Skeletal muscle cell (primary cell): Measurements from ENCODE around the gene SEMA3F.

Experiments
- DNase-seq: peaks from one replicate; pipeline ENCODE4 v3.0.0-alpha.2; 2010; ENCODE audit warnings: low read depth
- H3K4me3 ChIP-seq: 2 replicates; pipeline ENCODE4 v1.5.1; 2011; ENCODE audit warnings: low read depth, mild to moderate bottlenecking, control low read depth, low read length, moderate library complexity

SEMA3F gene

DNA sequence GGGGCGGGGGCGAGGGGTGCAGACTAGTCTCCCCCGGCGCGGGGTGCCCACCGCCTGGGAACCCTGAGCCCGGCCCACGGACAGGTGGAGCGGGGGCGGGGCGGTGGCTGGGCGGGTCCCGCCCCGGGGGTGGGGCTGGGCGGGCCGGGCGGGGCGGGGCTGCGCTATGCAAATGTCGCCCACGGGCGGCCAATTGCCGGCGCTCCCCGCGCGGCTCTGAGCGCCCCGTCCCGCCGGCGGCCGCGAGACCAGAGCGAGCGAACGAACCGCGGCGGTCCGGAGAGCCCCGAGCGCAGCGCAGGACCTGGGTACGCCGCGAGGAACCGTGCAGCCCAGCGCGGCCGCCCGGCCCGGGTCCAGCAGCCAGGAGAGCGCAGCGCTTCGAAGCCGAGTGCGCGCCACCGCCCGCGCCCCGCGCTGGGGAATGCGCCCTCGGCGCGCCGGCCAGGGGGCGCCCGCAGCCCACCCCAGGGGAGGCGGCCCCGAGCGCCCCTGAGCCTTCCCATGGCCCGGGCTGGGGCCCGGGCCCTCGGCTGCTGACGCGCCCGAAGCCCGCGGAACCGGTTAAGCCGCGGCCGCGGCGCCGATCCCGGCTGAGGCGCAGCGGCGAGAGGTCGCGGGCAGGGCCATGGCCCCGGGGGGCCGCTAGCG, at the start of gene SEMA3F:
Gene SEMA3F (plus strand): TSS at position 485 of the 651 bp plus-strand sequence. CDS start 4,299 bp downstream, outside the sequence.
- no peak for DNase-seq
- peak within 1 kb of the TSS; percentile 49 for H3K4me3 ChIP-seq

- DNase-seq, result no peak
- no peak overlapping the region for H3K4me3 ChIP-seq
These were observed 43.4 kb upstream of the SEMA3F start for GRCh38 chr3:50111757-50112156.

DNA sequence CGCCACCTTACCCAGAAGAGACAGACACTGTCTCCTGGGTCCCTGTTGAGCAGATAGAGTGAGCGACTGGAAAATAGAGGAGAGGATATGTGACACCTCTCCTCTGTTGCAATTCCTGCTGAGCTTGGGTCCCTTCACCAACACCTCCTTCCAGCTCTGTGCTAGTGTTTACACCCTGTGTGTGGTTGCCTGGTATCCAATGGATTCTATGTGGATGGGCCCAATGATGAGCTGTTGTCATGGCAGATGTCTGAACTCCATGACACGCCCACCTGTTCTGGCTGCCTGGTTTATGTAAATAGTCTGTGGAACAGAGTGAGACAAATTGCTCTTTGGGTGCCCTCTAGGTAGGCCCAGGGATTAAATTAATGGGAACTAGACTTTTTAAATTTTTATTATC, 42.7 kb upstream of the SEMA3F start:
- no peak for DNase-seq

DNA sequence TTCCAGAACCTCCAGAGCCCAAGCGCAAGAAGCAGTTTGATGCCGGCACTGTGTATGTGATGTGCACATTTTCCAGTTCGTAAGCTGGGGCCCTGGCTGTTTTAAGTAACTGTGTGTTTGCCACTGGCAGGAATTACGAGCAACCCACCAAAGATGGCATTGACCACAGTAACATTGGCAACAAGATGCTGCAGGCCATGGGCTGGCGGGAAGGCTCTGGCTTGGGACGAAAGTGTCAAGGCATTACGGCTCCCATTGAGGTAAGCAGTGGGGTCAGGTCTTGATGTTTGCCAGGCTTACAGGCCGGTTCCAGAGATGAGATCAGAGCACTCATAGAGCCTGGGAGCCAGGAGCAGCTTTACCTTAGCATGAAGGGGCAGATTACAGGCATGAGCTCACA, 38.0 kb upstream of the SEMA3F start:
- no peak overlapping the region for H3K4me3 ChIP-seq
- no peak for DNase-seq

More for the DNA sequence above, 42.7 kb upstream of the SEMA3F start:
- H3K4me3 ChIP-seq, result no peak overlapping the region

DNA sequence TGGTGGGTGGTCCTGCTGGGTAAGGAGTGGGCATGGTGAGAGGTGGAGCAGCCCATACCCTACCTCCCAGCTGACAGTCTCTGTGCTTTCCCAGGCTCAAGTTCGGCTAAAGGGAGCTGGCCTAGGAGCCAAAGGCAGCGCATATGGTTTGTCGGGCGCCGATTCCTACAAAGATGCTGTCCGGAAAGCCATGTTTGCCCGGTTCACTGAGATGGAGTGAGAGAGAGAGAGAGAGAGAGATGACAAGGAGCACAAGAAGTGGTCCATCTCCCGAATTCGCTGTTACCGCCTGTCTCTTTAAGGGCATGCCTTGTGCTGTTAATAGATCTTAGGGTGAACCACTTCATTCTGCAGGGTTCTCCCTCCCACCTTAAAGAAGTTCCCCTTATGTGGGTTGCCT, 36.9 kb upstream of the SEMA3F start:
- no peak for DNase-seq
- no peak overlapping the region for H3K4me3 ChIP-seq

DNA sequence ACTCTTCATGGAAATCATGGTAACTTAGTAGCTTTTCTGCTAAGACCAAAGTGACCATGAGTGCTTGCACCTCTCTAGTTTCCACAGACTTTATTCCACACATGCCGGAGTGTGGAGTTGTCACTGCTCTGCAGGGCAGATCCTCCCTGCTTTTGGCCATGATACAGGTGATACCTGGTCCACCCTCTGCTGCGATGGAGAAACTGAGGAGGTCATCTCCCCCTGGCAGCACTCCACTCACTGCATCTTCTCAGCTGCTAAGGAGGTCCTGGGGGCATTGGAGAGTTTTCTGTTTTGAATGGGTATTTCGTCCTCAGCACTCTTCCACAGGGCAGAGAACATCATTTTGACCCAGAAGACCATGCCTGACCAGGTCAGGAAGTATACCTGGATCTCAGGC, 35.3 kb upstream of the SEMA3F start:
- no peak for DNase-seq
- no peak overlapping the region for H3K4me3 ChIP-seq

GRCh38 chr3:50120364-50121071, 34.6 kb upstream of the SEMA3F start:
- no peak for DNase-seq
- H3K4me3 ChIP-seq, result no peak overlapping the region

DNA sequence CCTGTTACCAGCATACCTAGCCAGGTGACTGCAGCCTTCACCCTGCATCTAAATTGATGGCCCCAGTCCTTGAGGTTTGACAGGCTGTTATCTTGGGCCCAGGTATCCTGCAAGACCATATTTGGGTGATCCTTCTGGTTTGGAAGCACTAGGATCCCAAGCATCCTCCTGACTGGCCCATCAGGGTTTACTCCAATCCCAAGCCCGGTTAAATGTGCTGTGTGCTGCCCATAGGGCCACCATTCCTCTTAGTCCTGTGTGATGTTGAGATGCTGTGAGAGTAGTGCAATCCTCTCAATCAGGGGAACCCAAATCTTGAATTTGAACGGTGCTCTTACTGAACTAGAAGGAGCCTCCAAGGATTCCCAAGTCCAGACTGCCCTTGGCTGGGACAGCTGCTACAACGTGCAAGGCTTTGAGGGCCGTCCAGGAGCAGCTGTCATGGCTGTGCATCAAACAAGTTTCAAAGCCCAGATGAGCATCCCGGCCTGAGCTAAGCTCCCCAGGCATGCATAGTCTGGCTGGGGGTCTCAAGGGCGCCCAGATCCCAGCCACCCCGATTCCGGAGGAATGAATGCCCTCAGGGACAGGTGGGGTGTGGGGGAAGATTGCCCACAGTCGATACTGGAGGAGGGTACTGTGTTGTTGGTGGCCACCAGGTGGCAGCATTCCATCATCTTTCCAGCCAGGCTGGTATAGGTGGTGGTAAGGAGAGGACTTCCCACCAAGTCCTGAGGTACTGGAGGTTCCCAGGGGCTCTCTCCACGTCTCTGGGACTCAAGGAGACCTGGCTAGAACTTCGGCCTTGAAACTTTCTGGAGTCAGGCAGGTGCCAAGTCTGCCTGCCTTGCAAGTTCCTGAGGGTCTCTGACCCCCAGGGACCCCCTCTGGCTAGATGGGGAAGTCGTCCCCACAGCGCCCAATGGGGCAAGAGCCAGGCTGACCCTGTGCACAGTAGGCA, 33.8 kb upstream of the SEMA3F start:
- DNase-seq, result peak; percentile 37
- no peak overlapping the region for H3K4me3 ChIP-seq

GRCh38 chr3:50122071-50122470, 33.1 kb upstream of the SEMA3F start:
- no peak overlapping the region for H3K4me3 ChIP-seq
- DNase-seq, result no peak

GRCh38 chr3:50122661-50123391, 32.3 kb upstream of the SEMA3F start:
- no peak overlapping the region for H3K4me3 ChIP-seq
- DNase-seq, result no peak

DNA sequence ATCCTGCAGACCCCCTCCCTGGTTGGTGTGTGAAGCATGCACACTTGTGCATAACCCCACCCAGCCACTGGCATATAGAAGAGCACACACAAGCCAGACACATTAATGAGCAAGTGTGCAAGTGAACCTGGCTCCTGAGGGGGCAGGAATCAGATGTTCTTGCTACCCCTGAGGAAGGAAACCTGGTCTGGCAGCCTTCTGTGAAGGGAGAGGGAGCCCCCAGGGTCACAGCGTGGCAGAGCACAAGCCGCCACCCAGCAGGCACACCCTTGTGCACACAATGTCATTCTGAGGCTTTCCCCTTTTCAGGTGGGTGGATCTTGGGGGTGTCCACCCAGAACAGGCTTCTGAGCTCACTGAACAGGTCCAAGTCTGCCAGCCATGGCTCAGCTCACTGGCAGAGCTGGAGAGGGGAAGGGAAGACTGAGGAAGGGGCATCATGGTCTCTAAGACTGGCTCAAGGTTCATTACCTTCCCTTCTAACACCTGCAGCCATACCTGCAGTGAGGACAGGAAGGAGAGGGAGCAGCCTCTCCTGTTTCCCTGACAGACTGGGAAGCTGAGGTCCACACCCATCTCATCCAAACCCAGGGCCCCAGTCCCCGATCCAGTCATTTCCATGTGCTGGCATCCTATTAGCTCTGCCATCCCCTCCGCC, 31.6 kb upstream of the SEMA3F start:
- no peak for DNase-seq
- no peak overlapping the region for H3K4me3 ChIP-seq

DNA sequence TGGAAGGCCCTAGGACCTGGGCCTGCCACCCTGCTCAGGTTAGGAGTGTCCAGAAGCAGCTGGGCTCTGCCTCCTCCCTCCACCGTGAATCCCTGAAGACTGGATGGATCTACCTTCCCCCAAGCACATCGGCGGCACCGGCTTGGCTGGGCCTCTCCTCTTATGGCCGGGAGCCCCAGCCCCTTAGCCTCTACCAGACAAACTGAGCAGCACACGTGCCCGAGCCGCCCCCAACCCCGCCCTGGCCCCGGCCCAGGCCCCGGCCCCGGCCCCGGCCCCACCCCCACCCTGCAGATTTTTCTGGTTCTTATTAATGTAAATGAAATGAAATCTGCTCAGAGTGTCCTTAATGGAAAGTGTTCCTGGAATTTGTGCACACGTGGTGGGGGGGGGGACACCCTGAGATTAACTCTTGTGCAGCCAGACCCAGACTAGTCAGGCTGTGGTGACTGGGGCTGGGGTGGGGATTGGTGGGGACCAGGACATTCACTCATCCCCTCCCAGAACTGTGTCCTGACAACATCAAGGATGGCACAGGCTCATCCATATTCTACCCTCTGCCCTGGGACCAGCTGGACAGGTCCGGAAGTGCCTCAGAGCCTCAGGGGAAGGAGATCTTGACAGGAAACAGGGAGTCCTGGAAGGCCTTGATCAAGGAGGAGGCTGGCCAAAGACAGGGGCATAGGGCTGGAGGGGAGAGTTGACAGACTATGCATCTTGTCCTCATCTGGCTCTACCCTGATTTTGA, 30.9 kb upstream of the SEMA3F start:
- DNase-seq, result no peak

DNA sequence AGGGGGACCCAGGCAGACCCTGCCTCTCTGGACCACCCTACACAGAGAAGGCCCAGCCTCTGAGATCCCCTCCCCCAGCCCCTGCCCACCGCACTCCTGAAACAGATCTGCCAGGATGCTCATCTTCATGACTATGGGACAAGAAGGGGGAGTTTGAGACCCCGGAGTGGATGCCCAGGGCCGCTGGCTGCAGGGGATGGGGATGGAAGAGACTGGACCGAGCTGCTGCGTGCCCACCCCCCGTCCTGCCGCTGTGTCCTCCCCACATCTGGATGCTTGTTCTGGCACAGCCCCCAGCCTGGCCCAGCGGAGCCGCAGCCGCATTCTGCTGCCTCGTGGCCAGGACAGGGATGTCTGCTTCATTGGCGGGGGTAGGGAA, 30.3 kb upstream of the SEMA3F start:
- DNase-seq, result no peak
- no peak overlapping the region for H3K4me3 ChIP-seq

More for the DNA sequence above, 30.9 kb upstream of the SEMA3F start:
- no peak overlapping the region for H3K4me3 ChIP-seq

DNA sequence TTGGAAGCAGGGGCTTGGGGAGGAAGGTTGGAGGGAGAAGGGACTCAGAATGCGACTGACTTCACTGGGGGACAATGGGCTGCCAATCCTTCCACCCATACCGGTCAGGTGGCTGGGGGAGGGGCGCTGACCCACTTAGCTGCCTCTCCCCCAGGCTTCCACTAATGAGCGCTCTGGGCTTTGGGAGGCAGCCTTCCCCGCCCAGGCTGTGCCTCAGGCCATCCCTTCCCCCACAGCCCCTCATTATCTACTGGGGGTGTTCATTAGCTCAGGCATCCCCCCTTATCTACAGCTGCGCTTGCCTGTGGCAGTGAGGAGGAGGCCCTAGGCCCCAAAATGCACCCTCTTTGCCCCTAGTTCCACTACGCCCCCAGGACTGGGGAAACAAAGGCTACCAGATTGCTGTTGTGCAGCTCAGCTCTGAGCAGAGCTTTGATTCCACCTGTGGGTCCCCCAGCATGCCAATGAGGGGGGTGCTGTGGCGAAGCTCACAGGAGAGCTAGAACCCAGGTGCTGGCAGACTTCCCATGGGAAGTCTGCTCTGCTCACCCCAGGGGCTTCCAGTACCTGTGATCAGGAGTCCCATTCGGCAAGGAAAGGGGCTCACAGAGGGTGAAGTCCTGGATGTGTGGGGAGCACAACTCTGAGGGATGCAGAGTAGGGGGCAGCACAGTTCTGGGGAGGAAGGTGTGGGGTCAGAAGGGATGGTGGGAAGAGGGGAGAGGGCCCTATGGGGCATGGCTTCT, 29.4 kb upstream of the SEMA3F start:
- no peak overlapping the region for H3K4me3 ChIP-seq
- no peak for DNase-seq

- no peak for DNase-seq
- no peak overlapping the region for H3K4me3 ChIP-seq
These were observed 28.6 kb upstream of the SEMA3F start for GRCh38 chr3:50126287-50127211.

DNA sequence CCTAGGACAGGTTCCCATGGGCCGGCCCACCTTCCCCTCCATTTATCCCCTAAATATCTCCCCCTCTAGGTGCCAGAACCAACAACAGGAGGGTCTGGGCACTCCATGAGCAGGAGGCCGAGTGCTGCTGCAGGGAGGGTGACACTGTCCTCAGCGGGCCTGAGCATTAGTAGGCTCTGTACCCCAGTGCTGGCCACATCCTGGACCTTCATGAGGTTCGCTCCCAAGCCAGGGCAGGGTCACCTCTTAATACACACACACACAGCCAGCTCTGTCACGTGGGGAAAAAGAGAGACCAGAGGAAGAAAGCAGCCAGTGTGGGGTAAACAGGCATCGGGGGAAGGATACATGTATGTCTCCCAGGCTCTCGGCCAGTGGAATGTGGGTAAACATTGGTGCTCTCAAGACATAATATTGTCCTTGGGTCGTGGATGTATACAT, 27.9 kb upstream of the SEMA3F start:
- DNase-seq, result no peak
- no peak overlapping the region for H3K4me3 ChIP-seq

DNA sequence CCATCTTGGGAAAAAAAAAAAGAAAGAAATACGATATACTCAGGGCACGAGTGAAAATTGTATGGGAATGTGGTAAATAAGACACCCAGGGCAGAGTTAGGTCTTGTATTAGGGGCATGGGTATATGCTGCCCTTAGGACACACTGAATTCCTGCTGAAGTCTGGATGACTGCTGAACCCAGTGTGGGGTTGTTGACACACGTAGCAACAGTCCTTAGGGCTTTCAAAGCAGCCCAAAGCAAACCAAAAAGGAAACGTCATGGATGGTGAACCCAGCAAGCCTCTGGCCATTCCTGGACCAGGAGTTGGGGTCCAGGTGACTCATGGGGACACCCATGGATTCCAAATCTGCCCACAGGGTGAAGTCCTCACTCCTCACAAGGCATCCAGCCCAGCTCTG, 27.1 kb upstream of the SEMA3F start:
- DNase-seq, result no peak
- no peak overlapping the region for H3K4me3 ChIP-seq
